Activated CD4-positive, alpha-beta T cell treated with anti-CD3 and anti-CD28 coated beads, Interleukin-2, amount 10 ng/mL, durations not matched to agents 24 days and 14 days (primary cell): ENCODE measurements around the gene PPP3CA. TPM values are rescaled to one million over a fixed set of nuclear protein-coding genes. Genes with fewer than 3 reads are reported as not detected.
"Not testable (repeated sequence)": the region's sequence is repeated elsewhere in the genome, so short reads cannot be mapped to it uniquely, and the experiment has no call there.

Experiments
- DNase-seq: peaks from one replicate; pipeline ENCODE4 v3.0.0; 2022
- H3K27ac Mint-ChIP-seq: one replicate; pipeline ENCODE4 v1.8.0; 2022; ENCODE audit warnings: mild to moderate bottlenecking, mixed read lengths
- H3K27me3 Mint-ChIP-seq: one replicate; pipeline ENCODE4 v1.8.0; 2022; ENCODE audit warnings: mixed read lengths
- H3K36me3 Mint-ChIP-seq: one replicate; pipeline ENCODE4 v1.8.0; 2022; ENCODE audit warnings: low read depth, mild to moderate bottlenecking, mixed read lengths
- H3K4me1 Mint-ChIP-seq: one replicate; pipeline ENCODE4 v1.8.0; 2021; ENCODE audit warnings: mixed read lengths
- H3K4me3 Mint-ChIP-seq: one replicate; pipeline ENCODE4 v1.8.0; 2022; ENCODE audit warnings: mild to moderate bottlenecking, moderate library complexity, mixed read lengths
- H3K9me3 Mint-ChIP-seq: one replicate; pipeline ENCODE4 v1.8.0; 2021; ENCODE audit warnings: mixed read lengths
- intact Hi-C: fragments of 100-400 bp; cut with micrococcal nuclease; formaldehyde crosslinking; loops from one replicate; pipeline ENCODE4 v1.15.1; 2023
- total RNA-seq: library from RNA; stranded (reverse); gene quantifications from 2 replicates; pipeline ENCODE4 v1.2.3, GENCODE V29; 2022

Gene PPP3CA
- total RNA-seq, 1 donor from 2014 or later: 7.1 TPM

DNA sequence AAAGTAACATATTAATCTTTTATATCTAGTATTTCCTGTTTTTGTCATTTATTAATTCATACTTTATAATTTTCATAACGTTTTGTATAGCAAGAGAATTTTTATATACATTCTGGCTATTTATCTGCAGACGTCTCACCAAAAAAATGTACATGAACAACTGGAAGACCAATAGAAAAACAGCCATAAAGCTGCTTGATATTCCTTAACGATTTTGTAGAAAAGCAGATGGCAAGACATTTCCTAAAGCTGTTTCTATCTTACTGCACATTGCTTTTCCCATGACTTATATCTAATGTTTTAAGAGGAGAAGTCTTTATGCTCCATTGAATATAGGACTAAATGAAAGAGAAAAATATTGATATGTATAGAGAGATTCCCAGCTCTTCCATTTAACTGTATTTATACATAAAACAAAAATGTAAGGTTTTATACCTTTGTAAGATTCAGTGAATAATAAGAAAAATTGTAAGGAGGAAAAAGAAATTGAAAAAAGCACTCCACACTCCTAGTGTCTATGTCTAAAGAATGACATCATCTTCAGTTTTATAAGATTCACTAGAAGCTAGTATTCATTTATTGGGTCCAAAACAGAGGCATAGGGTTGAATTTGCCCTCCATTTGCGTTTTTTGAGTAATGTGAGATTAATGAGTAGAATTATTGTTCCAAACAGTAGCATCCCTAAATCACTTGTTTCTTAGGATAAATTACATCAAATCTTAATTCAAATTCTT lies 248.5 kb downstream of the PPP3CA start:
- no peak for DNase-seq
- intact Hi-C loops: no loop called here
- Mint-ChIP-seq H3K4me3 (no peak overlapping the region), H3K4me1 (peaks cover 12% of the 10 kb centered on the region), H3K27me3 (no peaks in the 10 kb centered on the region), H3K27ac (no peak overlapping the region), H3K36me3 (peaks cover 6% of the 10 kb centered on the region), H3K9me3 (no peaks in the 10 kb centered on the region)

DNA sequence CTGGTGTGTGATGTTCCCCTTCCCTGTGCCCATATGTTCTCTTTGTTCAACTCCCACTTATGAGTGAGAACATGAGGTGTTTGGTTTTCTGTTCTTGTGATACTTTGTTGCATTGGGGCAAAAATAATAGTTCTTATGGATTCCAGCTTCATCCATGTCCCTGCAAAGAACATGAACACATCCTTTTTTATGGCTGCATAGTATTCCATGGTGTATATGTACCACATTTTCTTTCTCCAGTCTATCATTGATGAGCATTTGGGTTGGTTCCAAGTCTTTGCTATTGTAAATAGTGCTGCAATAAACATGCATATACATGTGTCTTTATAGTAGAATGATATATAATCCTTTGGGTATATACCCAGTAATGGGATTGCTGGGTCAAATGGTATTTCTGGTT lies 254.7 kb downstream of the PPP3CA start:
- DNase-seq, H3K4me1 Mint-ChIP-seq, H3K4me3 Mint-ChIP-seq, H3K27ac Mint-ChIP-seq, H3K9me3 Mint-ChIP-seq, intact Hi-C loops, H3K36me3 Mint-ChIP-seq, H3K27me3 Mint-ChIP-seq: not testable (repeated sequence)

- H3K36me3 Mint-ChIP-seq: peaks cover 5% of the 10 kb centered on the region
- no peak overlapping the region for H3K27ac Mint-ChIP-seq
- no peaks in the 10 kb centered on the region for H3K27me3 Mint-ChIP-seq
- intact Hi-C loops: no loop called here
- peaks cover 4% of the 10 kb centered on the region for H3K4me1 Mint-ChIP-seq
- no peak for DNase-seq
- H3K4me3 Mint-ChIP-seq: no peak overlapping the region
- peaks cover 9% of the 10 kb centered on the region for H3K9me3 Mint-ChIP-seq
Observed at GRCh38 chr4:101089168-101089567, 258.2 kb downstream of the PPP3CA start.

DNA sequence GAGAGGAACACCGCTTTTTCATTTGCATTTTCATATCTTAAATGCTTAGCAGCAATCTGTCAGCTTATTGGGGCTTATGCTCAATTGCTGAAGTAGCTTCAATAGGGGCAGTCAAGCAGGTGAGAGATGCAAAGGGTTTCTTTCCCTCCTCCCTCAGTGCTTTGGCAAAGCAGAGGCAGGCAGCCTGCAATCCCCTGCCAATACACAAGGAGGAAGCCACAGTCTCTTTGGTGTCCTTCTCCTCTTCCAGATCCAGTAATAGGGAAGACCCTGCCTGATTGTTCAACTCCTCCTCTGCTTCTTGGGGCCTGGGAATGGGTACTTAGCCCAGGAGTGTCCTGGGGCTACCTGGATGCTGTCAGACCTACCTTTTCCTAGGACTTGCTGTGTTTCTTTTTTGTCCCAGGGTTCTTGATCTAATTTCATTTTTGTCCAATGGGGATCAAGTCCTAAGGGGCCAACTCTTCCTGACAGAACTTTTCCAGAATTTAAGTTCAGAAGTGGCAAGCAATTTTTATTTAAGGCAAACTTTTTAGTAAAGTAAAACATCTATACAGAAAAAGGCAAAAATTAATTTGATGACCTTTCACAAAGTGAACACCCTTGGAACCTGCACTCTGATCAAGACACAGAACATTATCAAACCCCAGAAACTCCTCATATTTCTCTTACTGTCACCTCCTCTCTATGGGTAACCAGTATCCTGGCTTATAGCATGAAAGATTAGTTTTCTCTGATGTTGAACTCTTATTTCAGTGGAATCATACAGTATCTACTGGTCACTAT lies 260.3 kb downstream of the PPP3CA start:
- DNase-seq: no peak
- intact Hi-C loops: no loop called here

DNA sequence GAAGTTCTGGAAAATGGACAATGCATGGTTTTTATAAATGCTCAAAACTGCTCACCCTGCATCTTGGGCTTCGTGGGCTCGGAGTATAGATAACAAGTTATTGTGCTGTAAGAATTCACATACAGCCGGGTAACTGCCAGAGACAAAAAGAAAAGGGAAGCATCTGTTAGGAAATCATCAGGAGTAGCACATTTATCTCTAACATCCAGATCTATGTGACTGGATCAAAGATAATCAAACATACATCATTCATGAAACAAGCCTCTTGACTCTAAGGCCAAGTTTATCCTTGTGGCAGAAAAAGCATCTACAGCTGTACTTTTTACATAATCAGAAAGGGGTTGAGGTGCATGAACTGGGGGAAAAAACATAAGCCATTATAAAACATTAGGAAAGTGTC lies 264.2 kb downstream of the PPP3CA start:
- intact Hi-C loops: no loop called here
- no peaks in the 10 kb centered on the region for H3K9me3 Mint-ChIP-seq
- no peak for DNase-seq
- H3K4me3 Mint-ChIP-seq: no peak overlapping the region
- H3K27me3 Mint-ChIP-seq: no peaks in the 10 kb centered on the region
- H3K27ac Mint-ChIP-seq: no peak overlapping the region
- H3K36me3 Mint-ChIP-seq: no peaks in the 10 kb centered on the region
- no peaks in the 10 kb centered on the region for H3K4me1 Mint-ChIP-seq

More for the DNA sequence above, 260.3 kb downstream of the PPP3CA start:
- H3K4me1 Mint-ChIP-seq: peaks cover 4% of the 10 kb centered on the region
- no peaks in the 10 kb centered on the region for H3K9me3 Mint-ChIP-seq
- H3K27me3 Mint-ChIP-seq: no peaks in the 10 kb centered on the region
- H3K4me3 Mint-ChIP-seq: no peak overlapping the region
- H3K36me3 Mint-ChIP-seq: no peaks in the 10 kb centered on the region
- no peak overlapping the region for H3K27ac Mint-ChIP-seq

DNA sequence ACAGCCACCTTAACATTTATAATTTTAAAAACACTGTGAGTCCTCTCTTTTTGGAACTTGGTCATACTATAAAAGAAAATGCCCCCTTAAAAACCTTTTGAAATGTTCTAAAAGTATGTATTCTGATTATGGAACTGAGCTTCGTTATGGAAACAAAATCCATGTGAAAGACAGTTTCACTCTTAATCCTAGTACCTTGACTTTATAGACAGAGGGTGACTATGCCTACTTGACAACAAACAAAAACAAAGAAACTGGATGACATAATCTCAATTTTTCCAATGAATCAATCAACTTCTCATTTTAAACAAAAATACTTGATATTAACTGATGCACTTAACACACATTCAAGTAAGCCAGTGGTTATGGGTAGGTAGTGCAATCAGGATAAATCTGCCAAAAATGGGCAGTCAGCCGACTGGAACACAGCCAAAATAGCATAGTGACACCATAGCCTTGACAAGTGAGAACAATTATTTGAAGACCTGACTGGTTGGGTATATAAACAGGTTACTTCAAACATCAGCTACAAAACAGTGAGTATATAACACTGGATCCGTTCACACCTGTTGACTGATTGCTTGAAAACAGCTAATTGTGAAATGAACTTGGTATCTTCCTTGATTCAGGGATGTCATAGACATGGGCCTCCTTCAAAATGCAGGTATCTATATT lies 265.5 kb downstream of the PPP3CA start:
- DNase-seq: no peak
- H3K36me3 Mint-ChIP-seq: no peaks in the 10 kb centered on the region
- H3K4me3 Mint-ChIP-seq: no peak overlapping the region
- no peaks in the 10 kb centered on the region for H3K9me3 Mint-ChIP-seq
- intact Hi-C loops: no loop called here
- H3K27me3 Mint-ChIP-seq: no peaks in the 10 kb centered on the region
- no peak overlapping the region for H3K27ac Mint-ChIP-seq
- H3K4me1 Mint-ChIP-seq: no peaks in the 10 kb centered on the region

DNA sequence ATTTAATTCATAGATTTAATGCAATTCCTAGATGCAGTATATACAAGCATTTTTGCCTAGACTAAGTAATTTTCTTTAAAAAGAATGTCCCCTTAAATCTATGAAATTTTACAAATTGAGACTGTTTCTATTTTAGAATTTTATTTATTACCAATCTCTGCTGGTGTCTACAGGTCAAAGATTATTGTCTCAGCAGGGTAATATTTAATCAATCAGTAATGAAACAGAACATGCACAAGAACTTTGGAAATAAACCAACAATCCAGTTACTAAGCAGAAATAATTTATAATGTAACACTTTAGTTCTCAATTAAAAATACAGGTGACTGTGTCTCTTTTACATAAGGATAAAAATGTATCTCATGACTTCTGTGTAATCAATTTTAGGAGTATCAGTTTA lies 266.2 kb downstream of the PPP3CA start:
- H3K4me1 Mint-ChIP-seq: no peaks in the 10 kb centered on the region
- H3K9me3 Mint-ChIP-seq: no peaks in the 10 kb centered on the region
- no peaks in the 10 kb centered on the region for H3K27me3 Mint-ChIP-seq
- no peak overlapping the region for H3K4me3 Mint-ChIP-seq
- H3K27ac Mint-ChIP-seq: no peak overlapping the region
- intact Hi-C loops: no loop called here
- H3K36me3 Mint-ChIP-seq: no peaks in the 10 kb centered on the region
- DNase-seq: no peak

DNA sequence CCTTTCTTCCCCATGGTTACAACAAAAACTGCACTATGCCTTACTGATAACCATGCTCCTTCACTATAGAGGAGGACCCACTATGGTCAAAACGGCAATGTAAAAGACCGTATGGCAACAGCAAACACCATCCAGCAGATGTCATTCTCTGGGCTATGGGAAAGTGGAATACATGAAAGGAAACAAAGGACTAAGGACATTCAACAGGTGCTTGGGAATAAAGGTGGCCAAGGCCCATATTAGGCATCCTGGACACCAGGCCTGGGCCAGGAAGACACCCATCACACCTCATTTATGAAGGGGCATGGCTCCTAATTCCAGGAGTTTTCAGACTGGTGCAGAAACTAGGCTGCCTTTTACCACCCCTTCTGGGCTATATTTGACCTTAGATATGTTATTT lies 268.4 kb downstream of the PPP3CA start:
- intact Hi-C loops: no loop called here

DNA sequence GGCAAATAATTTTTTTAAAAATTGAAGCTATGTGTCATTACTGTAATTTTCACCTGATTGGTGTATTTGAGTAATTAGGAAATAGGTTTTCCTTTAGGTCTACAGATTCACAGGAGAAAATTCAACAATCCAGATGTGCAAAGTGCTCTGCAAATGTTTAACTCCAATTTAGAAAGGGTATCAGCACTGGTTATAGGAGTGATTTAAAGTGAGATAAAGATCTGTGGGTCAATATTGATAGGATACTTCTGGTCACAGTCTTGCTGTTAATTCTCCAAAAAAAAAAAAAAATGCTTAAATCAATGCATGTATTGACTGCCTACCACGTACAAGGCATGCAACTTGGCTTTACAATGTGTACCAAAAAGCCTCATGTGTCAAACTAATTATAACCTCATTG lies 271.3 kb downstream of the PPP3CA start:
- H3K4me3 Mint-ChIP-seq: no peak overlapping the region
- H3K27ac Mint-ChIP-seq: no peak overlapping the region
- H3K4me1 Mint-ChIP-seq: no peaks in the 10 kb centered on the region
- no peak for DNase-seq
- no peaks in the 10 kb centered on the region for H3K27me3 Mint-ChIP-seq
- H3K9me3 Mint-ChIP-seq: no peaks in the 10 kb centered on the region
- no peaks in the 10 kb centered on the region for H3K36me3 Mint-ChIP-seq
- intact Hi-C loops: no loop called here

More for the DNA sequence above, 268.4 kb downstream of the PPP3CA start:
- no peaks in the 10 kb centered on the region for H3K4me1 Mint-ChIP-seq
- H3K9me3 Mint-ChIP-seq: no peaks in the 10 kb centered on the region
- DNase-seq: no peak
- H3K27ac Mint-ChIP-seq: no peak overlapping the region
- no peaks in the 10 kb centered on the region for H3K36me3 Mint-ChIP-seq
- H3K4me3 Mint-ChIP-seq: no peak overlapping the region
- no peaks in the 10 kb centered on the region for H3K27me3 Mint-ChIP-seq

- intact Hi-C loops: no loop called here
- Mint-ChIP-seq H3K9me3 (no peaks in the 10 kb centered on the region), H3K4me1 (no peaks in the 10 kb centered on the region), H3K36me3 (no peaks in the 10 kb centered on the region), H3K27ac (no peak overlapping the region), H3K4me3 (no peak overlapping the region), H3K27me3 (no peaks in the 10 kb centered on the region)
- no peak for DNase-seq
Observed at GRCh38 chr4:101075536-101075935, 271.8 kb downstream of the PPP3CA start.

DNA sequence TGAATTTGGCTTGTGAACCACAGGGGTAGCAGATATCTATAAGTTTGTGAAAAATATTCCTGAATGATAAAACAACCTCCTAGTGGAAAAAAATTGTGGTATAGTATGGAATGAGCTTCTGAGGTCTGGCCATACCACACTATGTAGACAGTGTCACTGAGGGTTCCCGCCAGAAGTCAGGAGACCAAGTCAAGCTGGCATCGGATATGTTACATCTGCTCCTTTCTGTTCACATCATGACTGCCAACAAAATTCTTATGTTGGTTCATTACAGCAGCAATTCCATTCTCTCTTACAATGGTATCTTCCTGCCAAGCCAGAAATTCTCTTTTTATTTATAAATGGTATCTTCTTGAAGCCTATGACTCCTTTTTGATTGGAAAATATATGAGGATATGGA lies 273.0 kb downstream of the PPP3CA start:
- intact Hi-C loops: no loop called here
- Mint-ChIP-seq H3K27ac (no peak overlapping the region), H3K9me3 (no peaks in the 10 kb centered on the region), H3K4me1 (no peaks in the 10 kb centered on the region), H3K4me3 (no peak overlapping the region), H3K27me3 (no peaks in the 10 kb centered on the region), H3K36me3 (no peaks in the 10 kb centered on the region)
- no peak for DNase-seq

DNA sequence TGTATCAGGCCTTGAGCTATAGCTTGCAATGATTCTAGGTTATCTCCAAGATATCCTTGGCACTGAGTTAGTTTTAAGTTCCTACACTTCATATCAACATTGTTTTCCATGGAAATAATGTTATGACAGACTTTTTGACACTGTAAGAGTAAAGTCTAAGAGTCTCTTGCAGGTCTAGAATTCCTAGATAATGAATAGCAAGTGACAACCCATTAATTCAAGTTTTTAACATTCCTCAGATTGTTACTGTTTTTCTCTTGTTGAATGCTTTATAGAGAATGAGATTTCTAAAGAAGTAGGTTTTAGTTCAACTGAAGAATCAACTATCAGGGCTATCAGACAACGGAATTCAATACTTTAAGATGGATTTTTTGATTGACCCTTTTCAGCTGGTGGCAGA lies 276.1 kb downstream of the PPP3CA start:
- H3K36me3 Mint-ChIP-seq: no peaks in the 10 kb centered on the region
- no peaks in the 10 kb centered on the region for H3K4me1 Mint-ChIP-seq
- intact Hi-C loops: no loop called here

GRCh38 chr4:101068115-101068514 lies 279.2 kb downstream of the PPP3CA start:
- Mint-ChIP-seq H3K27ac (no peak overlapping the region), H3K36me3 (no peaks in the 10 kb centered on the region), H3K4me3 (no peak overlapping the region), H3K27me3 (no peaks in the 10 kb centered on the region), H3K4me1 (no peaks in the 10 kb centered on the region), H3K9me3 (no peaks in the 10 kb centered on the region)
- intact Hi-C loops: no loop called here
- no peak for DNase-seq

More for the DNA sequence above, 276.1 kb downstream of the PPP3CA start:
- H3K27me3 Mint-ChIP-seq: no peaks in the 10 kb centered on the region
- no peak overlapping the region for H3K27ac Mint-ChIP-seq
- H3K9me3 Mint-ChIP-seq: no peaks in the 10 kb centered on the region
- no peak for DNase-seq
- H3K4me3 Mint-ChIP-seq: no peak overlapping the region

- Mint-ChIP-seq H3K4me3 (no peak overlapping the region), H3K27me3 (no peaks in the 10 kb centered on the region), H3K4me1 (no peaks in the 10 kb centered on the region), H3K36me3 (peaks cover 2% of the 10 kb centered on the region), H3K9me3 (no peaks in the 10 kb centered on the region), H3K27ac (no peak overlapping the region)
- DNase-seq: no peak
- intact Hi-C loops: no loop called here
Observed at GRCh38 chr4:101067383-101067782, 279.9 kb downstream of the PPP3CA start.
